ENCODE results near the gene RESF1.

DNA sequence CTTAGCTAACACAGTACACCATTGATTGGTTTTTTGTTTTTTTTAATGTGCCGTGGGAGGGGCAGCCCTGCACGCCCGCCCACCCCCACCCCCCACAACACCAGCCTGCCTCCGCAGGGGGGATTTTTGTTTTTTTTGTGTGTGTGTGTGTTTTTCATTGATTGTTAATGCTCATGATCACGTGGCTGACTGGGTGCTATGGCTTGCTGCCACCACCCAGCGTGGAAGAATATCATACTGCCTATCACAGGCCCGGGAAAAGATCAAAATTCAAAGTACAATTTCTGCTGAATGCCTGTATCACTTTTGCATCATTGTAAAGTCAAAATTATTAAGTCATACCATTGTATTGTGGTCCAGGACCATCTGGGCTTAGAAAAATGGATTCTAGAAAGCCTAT, 8.3 kb downstream of the RESF1 start:
- TF ChIP-seq, protein P1, sequence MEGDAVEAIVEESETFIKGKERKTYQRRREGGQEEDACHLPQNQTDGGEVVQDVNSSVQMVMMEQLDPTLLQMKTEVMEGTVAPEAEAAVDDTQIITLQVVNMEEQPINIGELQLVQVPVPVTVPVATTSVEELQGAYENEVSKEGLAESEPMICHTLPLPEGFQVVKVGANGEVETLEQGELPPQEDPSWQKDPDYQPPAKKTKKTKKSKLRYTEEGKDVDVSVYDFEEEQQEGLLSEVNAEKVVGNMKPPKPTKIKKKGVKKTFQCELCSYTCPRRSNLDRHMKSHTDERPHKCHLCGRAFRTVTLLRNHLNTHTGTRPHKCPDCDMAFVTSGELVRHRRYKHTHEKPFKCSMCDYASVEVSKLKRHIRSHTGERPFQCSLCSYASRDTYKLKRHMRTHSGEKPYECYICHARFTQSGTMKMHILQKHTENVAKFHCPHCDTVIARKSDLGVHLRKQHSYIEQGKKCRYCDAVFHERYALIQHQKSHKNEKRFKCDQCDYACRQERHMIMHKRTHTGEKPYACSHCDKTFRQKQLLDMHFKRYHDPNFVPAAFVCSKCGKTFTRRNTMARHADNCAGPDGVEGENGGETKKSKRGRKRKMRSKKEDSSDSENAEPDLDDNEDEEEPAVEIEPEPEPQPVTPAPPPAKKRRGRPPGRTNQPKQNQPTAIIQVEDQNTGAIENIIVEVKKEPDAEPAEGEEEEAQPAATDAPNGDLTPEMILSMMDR (conservative IDR thresholded peaks at IDR 0.05; ENCODE audit: low read depth, low read length), result no peak
- TF ChIP-seq EZH2 (IDR thresholded peaks at IDR 0.05; ENCODE audit: low read length, unreplicated experiment), result no peak
- no peak for TF ChIP-seq EZH2phosphoT487 (IDR thresholded peaks at IDR 0.05; ENCODE audit: borderline replicate concordance, low read length)

Measured in PC-3 (cell line).